AML-193 (cell line): ENCODE data around the gene TBX15.
"Not testable (repeated sequence)": the region's sequence is repeated elsewhere in the genome, so short reads cannot be mapped to it uniquely, and the experiment has no call there.

Experiments
- DNase-seq, 2 experiments: peaks; one replicate each; lab custom pipeline; 2025; lab: John Stamatoyannopoulos, UW

TBX15 gene

DNA sequence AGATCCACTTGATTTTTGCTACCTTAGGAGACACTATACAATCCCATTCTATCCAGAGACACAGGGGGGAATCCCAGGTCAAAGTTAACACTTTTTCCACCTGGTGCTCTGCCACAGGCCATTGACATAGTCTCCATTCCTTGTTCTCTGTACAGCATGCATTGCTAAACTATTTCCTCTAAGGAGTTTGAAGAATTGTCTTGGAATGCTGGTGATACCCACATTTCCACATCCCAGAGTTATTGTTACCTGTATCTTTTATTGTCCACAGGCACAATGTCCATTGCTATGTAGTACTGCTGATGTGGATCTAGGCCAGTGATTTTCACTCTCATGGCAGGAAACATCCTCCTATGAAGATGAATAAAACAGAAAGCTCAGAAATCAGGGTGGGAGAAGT lies 61.9 kb downstream of the TBX15 start:
- no peak for DNase-seq

DNA sequence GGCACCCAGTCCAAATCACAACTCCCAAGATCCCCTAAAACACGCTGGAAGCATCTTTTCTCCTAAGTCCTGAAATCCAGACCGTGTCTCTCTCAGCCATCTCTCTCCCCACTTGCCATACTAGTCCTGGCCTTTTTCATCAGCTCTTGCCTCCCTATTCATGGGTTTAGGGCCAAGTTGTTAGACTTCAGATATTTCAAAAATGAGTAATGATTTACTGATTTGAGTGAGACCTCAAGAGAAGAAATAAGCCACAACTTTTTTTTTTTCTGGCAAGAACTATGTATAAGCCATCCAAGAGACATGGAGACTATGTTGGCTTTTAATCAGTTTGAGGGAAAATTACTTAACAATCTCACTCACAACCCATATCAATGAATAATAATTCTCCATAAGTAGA lies 62.5 kb downstream of the TBX15 start:
- no peak for DNase-seq

DNA sequence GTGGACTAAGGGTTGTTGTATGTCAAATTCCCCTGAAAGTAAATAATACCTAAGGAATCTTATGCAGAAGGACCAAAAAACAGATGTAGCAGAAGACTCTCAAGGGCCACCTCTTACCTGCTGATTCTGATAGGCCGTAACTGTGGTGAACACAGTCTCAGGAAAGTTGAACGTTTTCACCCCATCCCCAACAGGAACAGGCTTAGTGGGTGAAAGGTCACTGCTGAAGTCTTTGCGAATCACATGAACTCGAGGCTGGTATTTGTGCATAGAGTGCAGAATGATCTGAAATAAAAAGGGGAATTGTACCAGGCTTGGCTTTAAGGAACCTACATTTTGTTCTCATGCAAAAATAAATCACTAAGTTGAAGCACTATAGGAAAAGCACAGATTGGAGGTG lies 64.8 kb downstream of the TBX15 start:
- no peak for DNase-seq

DNA sequence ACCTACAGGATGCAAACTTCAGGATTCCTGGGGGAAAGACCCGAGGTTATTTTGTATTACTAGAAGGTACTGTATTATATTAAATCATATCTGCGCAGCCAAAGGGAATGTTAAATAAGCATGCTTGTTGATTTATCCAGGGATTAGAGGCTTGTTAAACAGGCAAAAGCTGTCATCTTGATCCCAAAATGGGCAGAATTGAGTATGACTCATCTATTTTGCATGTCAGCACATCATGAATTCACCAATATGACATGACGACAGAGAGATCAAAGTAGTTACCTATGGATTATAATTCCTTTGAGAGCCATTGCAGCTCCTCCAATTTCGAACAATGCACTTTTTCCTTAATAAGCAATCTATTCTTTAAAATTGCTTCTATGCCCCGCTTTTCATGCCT lies 66.1 kb downstream of the TBX15 start:
- DNase-seq = no peak

DNA sequence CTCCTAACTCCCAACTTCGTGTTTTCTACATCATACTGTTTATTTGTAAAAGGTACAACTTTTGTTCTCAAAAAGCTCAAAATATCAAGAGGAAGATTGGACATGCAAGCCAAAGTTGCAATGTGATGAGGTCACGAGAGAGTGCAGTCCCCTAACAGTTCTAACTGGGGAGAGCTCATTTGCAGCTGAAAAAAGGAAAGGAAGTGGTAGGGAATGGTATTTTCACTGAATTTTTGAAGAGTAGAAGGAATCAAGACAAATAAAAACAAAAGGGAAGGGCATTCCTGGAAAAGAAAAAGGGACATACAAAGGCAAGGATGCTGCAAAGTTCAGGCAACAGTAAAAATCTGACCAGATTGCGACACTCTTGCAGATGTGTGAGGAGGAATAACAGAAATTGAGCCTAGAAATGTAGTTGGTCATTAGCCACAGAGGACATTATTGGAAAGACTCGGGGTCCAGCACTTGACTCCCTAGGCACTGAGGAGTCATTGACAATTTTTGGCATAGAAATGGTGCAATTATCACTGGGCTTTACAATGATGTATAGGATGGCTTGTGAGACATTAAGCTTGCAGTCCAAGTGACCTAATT lies 67.9 kb downstream of the TBX15 start:
- no peak for DNase-seq

DNA sequence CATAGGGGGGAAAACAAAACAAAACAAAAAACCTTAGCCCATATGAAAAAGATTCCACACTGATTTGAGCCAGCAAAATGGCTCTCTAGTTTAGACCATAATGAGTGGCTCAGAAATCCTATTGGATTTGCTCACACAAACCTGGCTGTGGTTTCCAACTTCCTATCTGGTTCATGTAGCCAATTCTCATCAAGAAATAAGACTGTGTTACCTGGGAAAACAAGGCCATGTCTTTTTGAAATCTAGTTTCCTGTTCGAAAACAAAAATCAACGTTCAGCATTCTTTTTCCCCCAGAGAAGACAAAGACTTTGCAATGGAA lies 69.2 kb downstream of the TBX15 start:
- no peak for DNase-seq

DNA sequence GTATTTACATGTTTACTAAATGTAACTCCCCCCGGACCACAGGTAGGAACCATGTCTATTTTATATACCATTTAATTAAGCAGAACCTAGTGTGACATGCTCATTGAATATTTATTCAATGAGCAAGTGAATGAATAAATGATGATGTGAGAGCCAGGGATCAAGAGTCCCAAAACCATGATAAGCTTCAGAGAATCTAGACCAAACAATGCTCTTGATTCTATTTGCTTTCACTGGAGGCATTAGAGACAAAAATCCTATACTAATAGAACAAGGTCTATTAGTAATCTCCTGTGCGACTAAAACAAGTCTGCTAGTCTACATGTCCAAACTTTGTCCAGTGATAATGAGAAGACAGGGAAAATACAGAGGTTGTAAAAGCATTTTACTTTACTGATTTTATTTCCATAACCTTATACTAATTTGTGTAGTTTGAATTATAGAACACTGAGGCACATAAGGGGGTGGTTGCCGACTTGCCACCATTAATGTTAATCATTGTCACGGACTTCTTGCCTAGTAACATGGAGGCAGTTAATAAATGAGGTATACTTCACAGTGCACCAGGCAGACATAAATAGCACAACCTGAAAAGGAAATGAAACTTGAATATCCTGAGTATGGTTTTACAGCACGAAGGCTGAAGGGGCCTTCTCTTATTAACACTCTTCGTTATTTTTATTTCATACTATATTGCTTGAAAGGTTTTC lies 69.8 kb downstream of the TBX15 start:
- DNase-seq = no peak

DNA sequence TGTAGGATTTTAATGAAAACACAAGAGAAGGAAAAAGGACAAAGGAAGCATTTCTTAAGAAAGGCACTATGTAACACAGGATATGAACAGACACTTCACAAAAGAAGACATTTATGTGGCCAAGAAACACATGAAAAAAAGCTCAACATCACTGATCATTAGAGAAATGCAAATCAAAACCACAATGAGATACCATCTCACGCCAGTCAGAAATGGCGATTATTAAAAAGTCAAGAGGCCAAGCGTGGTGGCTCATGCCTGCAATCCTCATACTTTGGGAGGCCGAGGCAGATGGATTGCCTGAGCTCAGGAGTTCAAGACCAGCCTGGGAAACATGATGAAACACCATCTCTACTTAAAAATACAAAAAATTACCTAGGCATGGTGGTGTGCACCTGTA lies 71.8 kb downstream of the TBX15 start:
- DNase-seq = not testable (repeated sequence)

DNA sequence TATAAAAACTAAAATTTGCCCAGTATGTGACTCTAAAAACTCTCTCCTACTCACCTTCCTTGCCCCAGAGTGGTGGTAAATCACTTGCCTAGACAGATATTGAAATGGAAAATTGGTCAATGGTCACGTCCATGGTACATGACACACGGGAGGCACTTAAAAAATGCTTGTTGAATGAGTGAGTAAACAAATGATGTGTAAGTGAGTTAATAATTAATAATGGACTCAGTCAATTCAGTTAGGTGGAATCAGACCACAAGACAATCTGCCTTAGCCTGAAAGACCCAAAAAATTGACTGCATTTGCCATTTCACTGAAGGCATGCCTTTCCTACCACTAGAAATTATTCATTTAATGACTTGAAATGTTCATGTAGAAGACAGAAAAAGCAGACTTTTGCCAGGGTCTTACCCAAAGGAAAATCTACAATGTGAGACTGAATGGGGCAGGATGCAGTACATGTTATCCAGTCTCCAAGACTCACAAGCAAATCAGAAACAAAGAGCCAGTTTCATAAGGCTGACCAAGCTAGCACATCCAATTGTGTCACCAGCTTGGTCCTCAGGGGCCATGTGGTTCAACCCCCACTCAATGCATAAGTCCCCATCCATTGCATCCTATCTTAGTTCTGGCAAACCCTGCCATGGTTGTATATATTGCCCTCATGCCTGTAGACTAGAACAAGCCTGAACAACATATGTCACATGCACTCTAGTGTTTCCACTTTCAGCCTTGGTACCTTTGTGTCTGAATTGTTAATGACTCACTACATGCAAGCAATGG lies 73.6 kb downstream of the TBX15 start:
- no peak for DNase-seq

DNA sequence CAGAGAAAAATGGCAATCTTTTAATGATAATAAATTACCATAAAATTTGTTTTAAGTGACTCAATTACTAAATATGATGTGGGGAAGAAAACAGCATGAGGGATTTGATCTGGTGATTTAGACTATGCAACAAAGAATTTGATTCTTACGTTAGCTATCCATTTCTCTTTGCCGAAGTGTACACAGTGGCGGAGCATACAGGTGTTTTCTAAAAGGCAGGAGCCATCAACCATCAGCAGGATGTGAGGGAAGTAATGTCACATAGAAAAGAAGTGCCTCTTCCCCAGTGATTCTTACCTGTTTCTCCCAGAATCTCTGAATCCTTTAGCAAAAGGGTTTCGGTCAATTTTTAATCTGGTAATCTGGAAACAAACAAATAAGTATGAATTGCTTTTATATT lies 74.3 kb downstream of the TBX15 start:
- DNase-seq = no peak

DNA sequence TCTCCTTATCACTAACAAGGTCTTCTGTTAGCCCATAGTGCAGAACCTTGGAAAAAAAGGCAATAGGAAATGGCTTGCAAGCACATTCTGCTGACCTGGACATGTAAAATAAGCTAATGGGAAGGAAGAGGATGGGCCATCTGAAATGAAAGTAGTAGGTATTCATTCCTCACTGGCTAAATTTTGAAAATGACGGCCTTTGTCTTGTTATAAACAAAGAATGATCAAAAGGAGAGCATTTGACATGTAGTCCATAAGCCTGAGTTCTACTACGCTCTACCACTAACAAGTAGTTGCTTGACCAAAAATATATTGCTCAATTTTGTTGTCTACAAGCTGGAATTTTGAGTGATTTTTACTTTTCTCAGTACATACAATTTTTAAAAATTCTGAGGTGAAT lies 75.6 kb downstream of the TBX15 start:
- no peak for DNase-seq

DNA sequence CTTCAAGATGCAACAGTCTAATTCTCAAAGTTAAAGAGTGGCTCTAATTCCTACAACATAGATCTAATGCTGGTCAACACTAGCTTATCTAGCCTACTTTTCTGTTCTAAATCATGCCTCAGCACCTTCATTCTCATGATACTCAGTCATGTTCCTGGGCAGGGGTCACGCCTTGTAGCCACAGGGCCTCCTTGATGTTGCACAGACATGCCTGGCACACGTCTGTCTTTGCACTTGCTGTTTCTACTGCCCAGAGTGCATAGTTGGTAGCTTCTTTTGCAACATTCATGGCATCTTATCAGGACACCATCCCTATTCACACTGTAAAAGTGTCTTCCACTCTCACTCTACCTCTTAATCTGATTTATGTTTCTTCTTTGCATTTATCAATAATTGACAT lies 76.6 kb downstream of the TBX15 start:
- no peak for DNase-seq

DNA sequence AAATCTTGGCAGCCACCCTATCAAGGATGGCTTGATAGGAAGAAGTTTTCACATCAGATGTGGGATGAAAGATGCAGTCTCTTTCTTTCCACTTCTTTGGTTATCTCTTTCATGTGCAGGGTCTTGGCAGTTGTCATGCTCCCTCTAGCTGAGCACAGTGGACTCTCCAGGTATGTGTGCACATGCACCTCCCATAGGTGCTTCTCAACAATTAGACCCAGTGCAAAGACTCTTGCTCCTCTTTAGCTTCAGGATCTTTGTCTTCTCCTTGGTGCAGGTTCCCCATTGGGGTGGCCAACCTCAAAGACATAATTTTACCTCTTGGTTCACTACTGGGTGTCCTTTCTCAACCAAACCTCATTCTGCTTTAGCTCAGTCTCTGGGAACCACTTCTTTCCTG lies 80.7 kb downstream of the TBX15 start:
- DNase-seq = no peak

DNA sequence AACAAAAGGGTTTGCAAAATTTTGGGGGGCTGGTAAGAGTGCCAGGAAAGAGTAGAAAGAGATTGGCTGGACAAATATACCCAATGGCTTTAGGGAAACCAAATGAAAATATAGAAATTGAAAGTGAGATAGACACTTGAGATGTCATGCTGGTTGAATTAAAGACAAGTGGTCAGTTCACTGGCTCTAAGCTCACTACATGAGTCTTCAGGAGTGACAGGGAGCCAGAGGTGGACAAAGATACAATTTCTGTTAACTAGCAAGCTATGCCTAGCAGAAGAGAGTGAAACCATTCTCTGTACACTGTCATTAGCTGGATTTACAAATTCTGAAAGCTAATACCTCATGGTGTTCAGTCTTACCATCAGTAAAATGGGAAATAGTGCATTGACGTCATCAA lies 82.5 kb downstream of the TBX15 start:
- DNase-seq = no peak

DNA sequence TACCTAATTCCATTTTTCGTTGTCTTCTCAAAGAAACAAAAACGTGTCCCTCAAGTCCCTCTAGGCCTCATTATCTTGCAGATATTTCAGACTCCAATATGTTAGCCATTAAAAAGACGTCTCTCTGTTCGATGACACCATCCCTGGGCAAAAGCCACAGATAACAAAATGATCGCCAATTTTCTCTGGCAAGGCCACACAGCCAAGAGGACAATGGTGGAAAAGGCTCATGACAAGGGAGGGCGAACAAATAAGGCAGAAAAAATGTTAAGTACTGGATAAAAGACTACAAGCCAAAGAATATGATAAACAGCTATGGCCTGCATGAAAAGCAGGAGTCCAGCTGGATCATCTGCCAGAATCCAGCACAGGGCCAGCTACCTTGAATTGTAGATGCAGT lies 82.9 kb downstream of the TBX15 start:
- no peak for DNase-seq

DNA sequence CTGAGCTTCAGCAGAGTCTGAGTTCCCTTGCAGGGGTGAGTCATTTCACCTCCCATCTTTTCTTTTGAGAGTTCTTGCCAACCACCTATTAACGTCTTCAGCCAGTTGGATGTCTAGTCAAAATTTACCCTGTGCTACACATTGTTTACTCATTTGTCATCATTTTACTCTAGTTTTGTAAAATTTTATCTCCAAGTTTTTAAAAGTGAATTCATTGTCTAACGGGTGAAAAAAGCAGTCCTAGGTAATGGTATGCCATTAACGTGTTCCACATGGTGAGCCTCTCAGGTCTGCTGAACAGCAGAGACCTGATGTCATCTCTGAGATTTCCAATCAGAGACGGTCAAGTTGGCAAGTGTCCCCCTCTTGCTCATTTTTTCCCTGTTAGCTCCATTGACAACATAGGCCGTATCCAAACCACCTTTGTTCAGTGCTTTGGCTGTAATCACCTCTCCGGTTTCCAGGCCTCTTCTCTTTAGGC lies 85.4 kb downstream of the TBX15 start:
- DNase-seq = no peak

DNA sequence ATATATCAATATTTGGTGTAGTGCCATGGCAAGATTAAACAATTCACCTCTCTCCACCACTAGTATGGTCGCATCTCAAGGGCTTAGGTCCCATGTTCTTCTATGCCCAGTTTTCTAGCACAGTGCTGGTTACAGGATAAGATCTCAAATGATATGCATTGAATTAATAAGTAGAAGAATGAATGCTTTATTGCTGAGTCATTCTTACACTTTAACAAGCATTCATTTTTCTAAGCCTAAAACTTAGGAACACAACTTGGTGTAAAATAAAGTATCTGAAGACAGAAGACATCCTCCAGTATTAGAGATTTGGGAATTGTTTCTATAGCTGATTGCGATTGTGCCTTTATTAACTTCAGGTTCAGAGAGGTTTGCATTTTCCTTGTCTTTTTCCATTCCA lies 85.8 kb downstream of the TBX15 start:
- no peak for DNase-seq

DNA sequence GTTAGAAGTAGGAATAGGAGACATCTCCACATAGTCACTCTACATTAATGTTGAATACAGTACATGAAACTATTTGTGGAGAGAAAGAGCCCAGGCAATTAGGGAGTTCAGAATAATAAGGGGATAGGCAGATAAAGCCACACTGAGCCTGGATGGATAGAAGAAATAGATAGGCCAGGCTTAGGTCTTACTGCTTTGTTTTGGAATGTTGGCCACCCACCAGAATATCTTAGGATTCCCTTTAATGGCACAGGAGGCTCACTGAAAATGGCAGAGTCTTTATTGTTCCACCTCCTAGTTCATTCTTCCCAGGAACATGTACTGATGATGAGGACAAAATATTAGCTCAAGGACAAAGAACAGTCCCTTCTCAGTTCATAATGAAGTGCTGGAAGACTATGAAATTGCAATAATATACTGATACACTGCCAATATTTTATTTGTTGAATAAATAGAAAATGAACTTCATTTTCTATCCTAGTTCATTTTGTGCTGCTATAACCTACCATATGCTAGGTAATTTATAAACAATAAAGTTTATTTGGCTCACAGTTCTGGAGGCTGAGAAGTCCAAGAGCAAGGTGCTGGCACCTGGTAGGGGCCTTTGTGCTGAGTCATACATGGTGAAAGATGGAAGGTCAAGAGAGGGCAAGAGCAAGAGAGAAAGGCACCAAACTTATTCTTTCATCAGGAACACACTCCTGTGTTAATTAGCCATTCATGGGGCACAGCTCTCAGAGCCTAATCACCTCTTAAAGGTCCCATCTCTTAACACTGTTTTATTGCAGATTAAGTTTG lies 87.3 kb downstream of the TBX15 start:
- DNase-seq = no peak

DNA sequence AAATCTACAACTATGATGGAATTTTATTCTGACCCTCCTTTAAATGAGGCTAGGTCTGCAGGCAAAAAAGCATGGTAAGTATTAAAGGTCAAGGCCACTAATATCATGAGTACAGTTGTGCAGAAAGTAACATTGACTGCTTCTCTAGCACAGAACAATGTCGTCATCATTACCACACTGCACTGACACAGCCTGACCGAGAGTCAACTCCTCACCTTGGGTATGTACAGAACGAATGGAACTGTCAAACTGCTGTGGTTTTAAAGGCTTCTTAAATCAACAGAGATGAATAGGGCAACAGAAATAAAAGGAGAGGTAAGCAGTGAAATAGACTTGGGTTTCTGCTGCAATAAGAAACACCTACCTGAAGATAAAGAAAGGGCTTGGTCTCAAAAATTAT lies 88.8 kb downstream of the TBX15 start:
- DNase-seq = no peak

DNA sequence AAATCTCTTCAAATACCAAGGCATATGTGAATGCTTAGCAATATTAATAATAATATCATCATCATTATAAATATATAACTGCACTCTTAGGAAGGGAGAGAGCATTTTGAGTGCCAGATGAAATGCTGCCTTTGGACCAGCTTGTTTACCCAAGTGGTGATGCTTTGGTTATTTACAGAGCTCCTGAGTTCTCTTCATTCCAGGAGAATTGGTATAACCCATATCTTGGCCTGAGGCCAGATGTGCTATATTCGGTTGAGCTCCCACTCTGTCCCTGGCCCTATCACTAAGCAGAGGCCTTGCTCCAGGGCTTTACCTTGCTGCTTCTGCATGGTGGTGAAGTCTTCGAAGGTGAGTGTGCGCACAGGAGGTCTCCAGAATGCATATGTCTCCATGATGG lies 89.4 kb downstream of the TBX15 start:
- DNase-seq = no peak

DNA sequence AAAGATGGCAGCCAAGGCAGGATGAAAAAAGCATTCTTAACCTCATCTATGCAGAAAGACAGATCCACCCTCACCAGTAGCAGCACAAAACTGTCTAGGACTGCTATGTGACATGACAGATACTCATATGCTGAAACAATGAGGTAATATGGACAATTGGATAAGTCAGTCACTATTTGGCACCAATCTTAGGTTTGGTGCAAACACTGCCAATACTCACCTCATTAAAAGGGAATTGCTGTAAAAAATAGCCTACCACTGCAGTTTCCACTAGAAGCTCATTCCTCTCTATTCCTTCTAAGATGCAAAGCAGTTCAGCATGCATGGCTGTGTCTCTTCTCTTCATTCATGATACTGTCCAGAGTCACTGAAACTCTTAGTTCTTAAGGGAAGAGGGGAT lies 91.7 kb downstream of the TBX15 start:
- DNase-seq = no peak

DNA sequence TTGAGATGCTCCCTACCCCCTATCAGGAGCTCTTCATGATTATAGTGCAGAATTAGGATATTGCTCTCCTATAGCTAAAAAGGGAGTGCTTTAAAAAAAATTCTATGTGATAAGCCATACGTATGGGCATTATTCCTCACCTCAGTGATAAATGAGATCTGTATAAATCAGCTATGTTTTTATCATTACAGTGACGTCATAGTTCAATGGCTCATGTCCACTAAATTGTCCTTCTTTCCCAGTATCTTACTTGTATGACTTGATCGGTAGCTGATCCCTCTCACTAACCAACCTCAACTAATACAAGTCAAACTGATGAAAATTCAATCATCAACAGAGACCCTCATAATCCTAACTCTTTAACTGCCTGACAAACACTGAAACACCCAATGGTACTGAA lies 93.3 kb downstream of the TBX15 start:
- DNase-seq = no peak
